ENCODE results near the gene PSMG1.
"Not testable (repeated sequence)": the region's sequence is repeated elsewhere in the genome, so short reads cannot be mapped to it uniquely, and the experiment has no call there.

Gene PSMG1

DNA sequence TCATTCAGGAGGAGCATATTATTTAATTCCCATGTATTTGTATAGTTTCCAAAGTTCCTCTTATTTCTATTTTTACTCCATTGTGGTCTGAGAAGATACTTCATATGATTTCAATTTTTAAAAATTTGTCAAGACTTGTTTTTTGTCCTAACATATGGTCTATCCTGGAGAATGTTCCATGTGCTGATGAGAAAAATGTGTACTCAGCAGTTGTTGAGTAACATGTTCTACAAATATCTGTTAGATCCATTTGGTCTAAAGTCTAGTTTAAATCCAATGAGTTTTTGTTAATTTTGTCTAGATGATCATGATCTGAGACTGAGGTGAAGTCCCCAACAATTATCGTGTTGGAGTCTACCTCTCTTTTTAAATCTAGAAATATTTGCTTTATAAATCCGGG is 14.5 kb downstream of the PSMG1 start:
- no peak for DNase-seq
- intact Hi-C loops (cut with DNase I): no loop called here

GRCh38 chr21:39164523-39164922 is 18.7 kb downstream of the PSMG1 start:
- intact Hi-C loops (cut with DNase I): no loop called here

GRCh38 chr21:39161064-39161463 is 22.2 kb downstream of the PSMG1 start:
- intact Hi-C loops (cut with DNase I): no loop called here
- no peak for DNase-seq

More at GRCh38 chr21:39164523-39164922, 18.7 kb downstream of the PSMG1 start:
- no peak for DNase-seq

DNA sequence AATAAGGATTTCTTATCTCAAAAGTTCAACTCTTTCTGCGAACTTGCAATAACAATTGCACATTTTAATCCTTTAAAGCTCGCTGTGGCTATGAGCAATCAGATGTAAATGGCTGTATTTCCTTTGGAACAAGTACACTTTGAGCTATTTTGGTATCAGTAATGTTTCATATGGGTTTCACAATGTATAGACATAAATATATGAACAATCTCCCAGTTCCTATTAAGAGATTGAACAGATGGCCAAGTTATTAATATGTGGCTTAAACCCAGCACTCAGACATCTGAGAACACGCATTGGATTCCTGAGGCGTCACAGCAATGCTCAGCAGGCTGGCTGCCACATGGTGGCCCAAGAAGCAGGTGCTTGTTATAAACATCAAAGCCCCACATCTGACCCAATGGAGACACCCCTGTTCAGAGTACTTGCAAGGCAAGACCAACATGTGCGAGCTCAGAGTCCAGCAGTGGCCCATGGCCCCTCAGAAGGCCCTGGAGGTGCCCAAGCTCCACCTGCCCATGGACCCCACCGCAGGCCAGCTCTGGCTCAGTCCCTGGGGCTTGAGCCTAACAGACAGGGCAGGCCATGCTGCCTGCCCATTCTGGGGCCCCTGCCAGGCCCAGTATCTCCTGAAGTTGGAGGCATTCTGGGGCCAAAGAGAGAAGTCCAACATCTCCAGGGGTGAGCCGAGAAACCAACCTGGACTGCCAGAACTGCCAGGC is 23.7 kb downstream of the PSMG1 start:
- intact Hi-C loops (cut with DNase I): no loop called here
- no peak for DNase-seq

DNA sequence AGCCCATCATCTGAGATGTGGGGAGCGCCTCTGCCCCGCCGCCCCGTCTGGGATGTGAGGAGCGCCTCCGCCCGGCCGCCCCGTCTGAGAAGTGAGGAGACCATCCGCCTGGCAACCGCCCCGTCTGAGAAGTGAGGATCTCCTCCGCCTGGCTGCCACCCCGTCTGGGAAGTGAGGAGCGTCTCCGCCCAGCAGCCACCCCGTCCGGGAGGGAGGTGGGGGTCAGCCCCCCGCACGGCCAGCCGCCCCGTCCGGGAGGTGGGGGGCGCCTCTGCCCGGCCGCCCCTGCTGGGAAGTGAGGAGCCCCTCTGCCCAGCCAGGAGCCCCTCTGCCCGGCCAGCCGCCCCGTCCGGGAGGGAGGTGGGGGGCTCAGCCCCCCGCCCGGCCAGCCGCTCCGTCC is 26.0 kb downstream of the PSMG1 start:
- intact Hi-C loops (cut with DNase I); DNase-seq: not testable (repeated sequence)

DNA sequence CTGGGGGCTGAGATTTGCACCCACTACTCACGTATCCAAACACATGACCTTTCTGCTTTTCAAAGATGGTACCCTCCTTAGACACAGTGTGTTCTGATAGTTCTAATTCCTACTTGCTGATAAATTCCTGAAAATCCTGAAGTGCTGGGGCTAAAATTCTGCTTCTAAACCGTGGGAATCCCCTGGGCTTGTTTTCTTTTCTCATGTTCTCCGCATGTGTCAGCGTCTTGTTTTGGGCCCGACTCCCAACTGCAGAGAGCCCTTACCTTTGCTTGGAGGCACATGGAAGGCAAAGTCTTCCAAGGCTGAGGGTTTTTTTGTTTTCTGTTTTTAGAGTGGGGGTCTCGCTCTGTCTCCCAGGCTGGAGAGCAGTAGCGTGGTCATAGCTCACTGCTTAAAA is 27.2 kb downstream of the PSMG1 start:
- intact Hi-C loops (cut with DNase I): no loop called here

GRCh38 chr21:39155578-39155977 is 27.7 kb downstream of the PSMG1 start:
- intact Hi-C loops (cut with DNase I): no loop called here
- DNase-seq: no peak

More for the DNA sequence above, 27.2 kb downstream of the PSMG1 start:
- DNase-seq: no peak

DNA sequence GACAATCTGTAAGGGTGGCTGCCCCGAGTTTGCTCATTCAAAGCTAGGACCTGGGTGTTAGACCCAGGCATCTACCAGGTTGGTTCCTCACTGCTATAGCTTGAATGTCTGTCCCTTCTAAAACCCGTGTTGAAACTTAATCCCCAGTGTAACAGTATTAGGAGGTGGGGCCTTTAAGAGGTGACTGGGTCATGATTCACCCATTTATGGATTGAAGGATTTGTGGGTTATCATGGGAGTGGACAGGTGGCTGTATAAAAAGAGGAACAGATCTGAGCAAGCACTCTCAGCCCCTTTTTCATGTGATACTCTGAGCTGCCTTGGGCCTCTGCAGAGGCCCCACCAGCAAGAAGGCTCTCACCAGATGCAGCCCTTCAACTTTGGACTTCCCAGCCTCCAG is 29.4 kb downstream of the PSMG1 start:
- DNase-seq: no peak
- intact Hi-C loops (cut with DNase I): no loop called here

- DNase-seq: no peak
- intact Hi-C loops (cut with DNase I): no loop called here
Observed at GRCh38 chr21:39153373-39153772, 29.9 kb downstream of the PSMG1 start.

DNA sequence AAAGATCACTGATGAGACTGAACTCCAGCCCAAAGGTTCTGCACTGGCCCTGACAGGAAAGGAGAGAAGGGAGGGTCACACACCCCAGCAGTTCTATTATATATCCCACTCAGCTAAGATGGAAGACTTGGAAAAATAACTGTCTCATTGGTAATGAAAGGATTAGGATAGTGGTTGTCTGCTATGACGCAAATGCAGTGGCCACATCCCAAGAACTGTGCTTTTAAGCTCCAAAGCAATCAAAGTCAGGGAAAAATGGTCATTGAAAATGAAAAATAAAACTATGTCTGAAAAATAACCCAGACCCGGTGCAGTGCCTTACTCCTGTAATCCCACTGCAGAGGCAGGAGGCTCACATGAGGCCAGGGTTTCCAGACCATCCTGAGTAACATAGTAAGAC is 31.0 kb downstream of the PSMG1 start:
- DNase-seq: no peak
- intact Hi-C loops (cut with DNase I): no loop called here

- intact Hi-C loops (cut with DNase I): no loop called here
- DNase-seq: peak in 1 of 42 donors; percentile 7
Observed at GRCh38 chr21:39150877-39151276, 32.4 kb downstream of the PSMG1 start.

DNA sequence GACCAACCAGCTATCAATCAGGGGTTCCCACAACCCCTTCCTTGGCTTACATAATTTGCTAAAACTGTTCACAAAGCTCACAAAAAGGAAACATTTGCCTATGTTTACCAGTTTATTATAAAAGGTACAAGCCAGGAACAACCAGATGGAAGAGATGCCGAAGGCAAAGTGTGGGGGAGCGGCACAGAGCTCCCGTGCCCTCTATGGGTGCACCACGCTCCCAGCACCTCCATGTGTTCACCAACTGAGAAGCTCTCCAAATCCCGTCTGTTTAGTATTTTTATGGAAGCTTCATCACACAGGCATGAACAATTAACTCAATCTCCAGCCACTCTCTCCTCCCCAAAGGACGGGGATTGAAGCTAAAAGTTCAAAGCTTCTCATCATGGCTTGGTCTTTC is 32.9 kb downstream of the PSMG1 start:
- intact Hi-C loops (cut with DNase I): no loop called here
- DNase-seq: peak in 1 of 42 donors; percentile 3

DNA sequence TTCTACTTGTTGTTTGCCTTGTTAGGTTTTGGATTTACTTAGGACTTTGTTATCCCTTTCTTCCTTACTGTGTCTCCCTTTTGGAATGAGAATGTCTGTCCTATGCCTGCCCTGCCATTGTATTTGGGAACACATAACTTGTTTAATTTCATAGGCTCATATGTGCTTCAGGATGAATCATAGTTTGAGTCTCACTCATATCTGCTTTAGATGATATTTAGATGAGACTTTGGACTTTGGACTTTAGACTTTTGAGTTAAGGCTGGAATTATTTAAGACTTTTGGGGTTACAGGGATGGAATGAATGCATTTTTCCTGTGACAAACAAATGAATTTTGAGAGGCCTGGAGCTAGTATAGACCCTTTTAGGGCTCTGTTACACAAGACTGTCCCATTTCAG is 33.4 kb downstream of the PSMG1 start:
- DNase-seq: no peak
- intact Hi-C loops (cut with DNase I): loop anchor here (10.0 kb wide), 1 partner anchor 645 kb away; no protein-coding TSS in a partner anchor

- DNase-seq: peak in 1 of 42 donors; percentile 3
- intact Hi-C loops (cut with DNase I): loop anchor here (10.0 kb wide), 1 partner anchor 644 kb away; no protein-coding TSS in a partner anchor
Observed at GRCh38 chr21:39148975-39149374, 34.3 kb downstream of the PSMG1 start.

GRCh38 chr21:39144191-39144590 is 39.1 kb downstream of the PSMG1 start:
- intact Hi-C loops (cut with DNase I): loop anchor here (10.0 kb wide), 1 partner anchor 639 kb away; no protein-coding TSS in a partner anchor
- peak in 1 of 42 donors; percentile 13 for DNase-seq

DNA sequence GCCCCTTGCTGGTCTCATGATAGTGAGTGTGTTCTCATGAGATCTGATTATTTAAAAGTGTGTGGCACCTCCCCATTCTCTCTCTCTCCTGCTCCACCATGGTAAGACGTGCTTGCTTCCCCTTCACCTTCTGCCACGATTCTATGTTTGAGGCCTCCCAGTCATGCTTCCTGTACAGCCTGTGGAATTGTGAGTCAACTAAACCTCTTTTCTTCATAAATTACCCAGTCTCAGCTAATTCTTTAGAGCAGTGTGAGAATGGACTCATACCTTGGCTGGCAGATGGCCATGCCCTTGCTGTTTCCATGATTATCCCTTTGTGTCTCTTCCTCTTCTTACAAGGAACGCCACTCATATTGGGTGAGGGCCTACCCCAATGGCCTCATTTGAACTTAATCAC is 40.3 kb downstream of the PSMG1 start:
- intact Hi-C loops (cut with DNase I): loop anchor here (10.0 kb wide), 1 partner anchor 638 kb away; no protein-coding TSS in a partner anchor
- peak in 1 of 42 donors; percentile 6 for DNase-seq

- DNase-seq: peak in 1 of 42 donors; percentile 9
- intact Hi-C loops (cut with DNase I): loop anchor here (10.0 kb wide), 1 partner anchor 637 kb away; no protein-coding TSS in a partner anchor
Observed at GRCh38 chr21:39141502-39141901, 41.7 kb downstream of the PSMG1 start.

- intact Hi-C loops (cut with DNase I): loop anchor here (5.0 kb wide), 1 partner anchor 400 kb away; no protein-coding TSS in a partner anchor
- DNase-seq: peak in 1 of 42 donors; percentile 41
Observed at GRCh38 chr21:39137248-39138178, 45.7 kb downstream of the PSMG1 start.

DNA sequence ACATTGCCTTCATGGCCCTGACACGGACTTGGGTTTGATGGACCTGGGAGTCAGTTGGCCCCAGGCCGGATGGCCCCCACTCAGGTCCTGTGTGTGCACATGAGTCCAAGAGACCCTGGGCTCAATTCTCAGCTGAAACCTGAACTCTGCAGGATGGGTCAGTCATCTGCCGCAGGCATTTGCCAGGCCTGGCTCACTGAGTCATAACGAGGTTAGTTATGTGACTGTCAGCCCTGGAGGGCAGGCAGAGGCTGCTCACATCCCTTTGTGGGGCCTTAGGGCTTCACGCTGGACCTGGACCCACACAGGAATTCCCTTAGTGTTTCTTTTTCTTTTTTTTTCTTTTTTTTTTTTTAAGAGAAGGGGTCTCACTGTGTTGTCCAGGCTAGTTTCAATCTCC is 46.5 kb downstream of the PSMG1 start:
- intact Hi-C loops (cut with DNase I): loop anchor here (5.0 kb wide), 1 partner anchor 399 kb away; no protein-coding TSS in a partner anchor
- peak in 1 of 42 donors; percentile 18 for DNase-seq

GRCh38 chr21:39136138-39136537 is 47.1 kb downstream of the PSMG1 start:
- DNase-seq: peak in 7 of 42 donors; percentile 13 to 43 (median 27)
- intact Hi-C loops (cut with DNase I): loop anchor here (5.0 kb wide), 1 partner anchor 399 kb away; no protein-coding TSS in a partner anchor
